CD4-positive, alpha-beta T cell (primary cell): ENCODE measurements around the gene PLCB3. TPM values are rescaled to one million over a fixed set of nuclear protein-coding genes. Genes with fewer than 3 reads are reported as not detected.

ENCODE experiments used
- ATAC-seq: fragments of 200-7000 bp; cut with Tn5 transposase; one replicate; pipeline ENCODE4 v1.10.0; 2022; ENCODE audit warnings: mild to moderate bottlenecking; ENCODE audit not compliant: poor library complexity
- CTCF ChIA-PET: fragments of 350-600 bp; sonication (Branson Sonifier 250); formaldehyde crosslinking; loops from one replicate; lab custom pipeline; 2021; ENCODE audit warnings: antibody characterized with exemption, inconsistent platforms; lab: Charles Lee
- POLR2A ChIA-PET: fragments of 350-600 bp; sonication (Branson Sonifier 250); formaldehyde crosslinking; loops from one replicate; lab custom pipeline; 2021; ENCODE audit warnings: antibody characterized with exemption, inconsistent platforms; lab: Charles Lee
- DNase-seq, 14 experiments: peaks; one replicate each; pipeline ENCODE4 v3.0.0-alpha.2; 2013 to 2020; ENCODE audit warnings: mixed read lengths in 2 of 14
- H3K27ac ChIP-seq, 2 donors: one replicate each; pipeline versions ENCODE4 v1.5.1 to v1.7.0; 2013; ENCODE audit warnings: low read length in 2 of 2, low read depth in 1 of 2, mild to moderate bottlenecking in 1 of 2
- H3K27me3 ChIP-seq, 2 experiments: 1 replicate in 1 of 2; 2 replicates in 1 of 2; pipeline versions ENCODE4 v1.6.1 to v1.7.0; 2013; ENCODE audit warnings: low read length in 2 of 2, control low read depth in 1 of 2, mild to moderate bottlenecking in 1 of 2, moderate library complexity in 1 of 2; ENCODE audit not compliant: insufficient read depth in 2 of 2, control insufficient read depth in 1 of 2
- H3K36me3 ChIP-seq: one replicate; pipeline ENCODE4 v1.6.1; 2013; ENCODE audit warnings: low read length, control low read depth; ENCODE audit not compliant: insufficient read depth
- H3K4me1 ChIP-seq: one replicate; pipeline ENCODE4 v1.6.1; 2013; ENCODE audit warnings: low read length, control low read depth; ENCODE audit not compliant: insufficient read depth
- H3K4me3 ChIP-seq: one replicate; pipeline ENCODE4 v1.5.1; 2013; ENCODE audit warnings: mild to moderate bottlenecking, low read length, moderate library complexity
- H3K9me3 ChIP-seq, 2 experiments: 1 replicate in 1 of 2; 2 replicates in 1 of 2; pipeline versions ENCODE4 v1.6.1 to v1.7.0; 2013; ENCODE audit warnings: low read length in 2 of 2, mild to moderate bottlenecking in 2 of 2, control low read depth in 1 of 2, moderate library complexity in 1 of 2; ENCODE audit not compliant: control insufficient read depth in 1 of 2, insufficient read depth in 1 of 2
- H3K27ac Mint-ChIP-seq: one replicate; pipeline ENCODE4 v1.8.0; 2020; ENCODE audit warnings: mixed read lengths
- H3K27me3 Mint-ChIP-seq: one replicate; pipeline ENCODE4 v1.8.0; 2021; ENCODE audit warnings: mixed read lengths
- H3K36me3 Mint-ChIP-seq: one replicate; pipeline ENCODE4 v1.8.0; 2021; ENCODE audit warnings: low read depth, mixed read lengths
- H3K4me1 Mint-ChIP-seq: one replicate; pipeline ENCODE4 v1.8.0; 2021; ENCODE audit warnings: low read depth, mixed read lengths
- H3K4me3 Mint-ChIP-seq: one replicate; pipeline ENCODE4 v1.8.0; 2020; ENCODE audit warnings: mild to moderate bottlenecking, mixed read lengths
- H3K9me3 Mint-ChIP-seq: one replicate; pipeline ENCODE4 v1.8.0; 2020; ENCODE audit warnings: mixed read lengths
- CTCF ChIP-seq: fragments of 200-600 bp; IDR thresholded peaks from one replicate; pipeline ENCODE4 v1.8.0; 2022; ENCODE audit warnings: antibody characterized with exemption, mild to moderate bottlenecking
- intact Hi-C, 2 experiments: fragments of 100-400 bp; cut with DNase I in 1 of 2; cut with micrococcal nuclease in 1 of 2; formaldehyde crosslinking; loops; one replicate each; pipeline versions ENCODE4 v1.15.1 to v1.9.0; 2023 to 2025; cut with DNase I, micrococcal nuclease
- total RNA-seq, 174 experiments: library from RNA in 2 of 174; stranded (reverse) in 2 of 174; gene quantifications; one replicate each; pipeline ENCODE4 v1.2.3 and lab custom pipeline; 2021 to 2026

Gene PLCB3
- total RNA-seq, 2 experiments from 2014 or later: 2.5 to 2.7 TPM

GRCh38 chr11:64317325-64317960 is 66.1 kb downstream of the PLCB3 start, which contains the start of gene TRMT112:
Gene TRMT112 (minus strand): TSS chr11:64317559. CDS start chr11:64317526, 33 bp downstream.
- Histone ChIP-seq H3K4me1 (peaks cover 40% of the 10 kb centered on the region), H3K9me3 (no peaks in the 10 kb centered on the region), H3K36me3 (peaks cover 41% of the 10 kb centered on the region), H3K27me3 (no peaks in the 10 kb centered on the region), H3K4me3 (peak within 1 kb of the TSS; percentile 96), H3K27ac (peak within 1 kb of the TSS; percentile 93 to 99)
- ATAC-seq (peak; percentile 77), DNase-seq (peak; percentile 91 to 100 (median 95))
- Mint-ChIP-seq H3K27me3 (no peaks in the 10 kb centered on the region), H3K27ac (peak within 1 kb of the TSS; percentile 98), H3K4me3 (peak within 1 kb of the TSS; percentile 92), H3K36me3 (peaks cover 62% of the 10 kb centered on the region), H3K9me3 (no peaks in the 10 kb centered on the region), H3K4me1 (peaks cover 47% of the 10 kb centered on the region)
- TF ChIP-seq CTCF: no peak
- ChIA-PET CTCF (interaction anchor here (0.8 to 3.0 kb wide), 19 partner anchors 13 to 336 kb away, joined by 3 to 39 read pairs (median 6); partner anchors contain the start of genes BAD, CCDC88B, DNAJC4 and ESRRA), POLR2A (interaction anchor here (0.5 to 4.0 kb wide), 48 partner anchors 8 to 1744 kb away, joined by 3 to 105 read pairs (median 6); partner anchors contain the start of genes BAD, CATSPERZ, CCDC88B and EEF1G)
- intact Hi-C loops: loop anchor here (1.0 to 5.0 kb wide), 8 partner anchors 11 to 336 kb away; partner anchors contain the start of genes CCDC88B (in 1 of the 2), ESRRA (in 1 of the 2), GPR137 (in 1 of the 2) and RPS6KA4 (in 1 of the 2)

- no peaks in the 10 kb centered on the region for H3K9me3 ChIP-seq
- H3K27me3 ChIP-seq: no peaks in the 10 kb centered on the region
- ATAC-seq (peak; percentile 72), DNase-seq (peak; percentile 88 to 99 (median 94))
- H3K4me1 ChIP-seq: peaks cover 33% of the 10 kb centered on the region
- peak within 1 kb of the TSS; percentile 92 for H3K4me3 Mint-ChIP-seq
- peak within 1 kb of the TSS; percentile 98 for H3K27ac Mint-ChIP-seq
- TF ChIP-seq CTCF: peak; percentile 40
- peak within 1 kb of the TSS; percentile 93 to 99 for H3K27ac ChIP-seq
- H3K4me1 Mint-ChIP-seq: peaks cover 40% of the 10 kb centered on the region
- ChIA-PET POLR2A (interaction anchor here (0.5 to 4.0 kb wide), 47 partner anchors 9 to 1744 kb away, joined by 3 to 105 read pairs (median 6); partner anchors contain the start of genes BAD, CATSPERZ, CCDC88B and EEF1G), CTCF (interaction anchor here (0.8 to 3.0 kb wide), 19 partner anchors 14 to 335 kb away, joined by 3 to 39 read pairs (median 6); partner anchors contain the start of genes BAD, CCDC88B, DNAJC4 and ESRRA)
- H3K9me3 Mint-ChIP-seq: no peaks in the 10 kb centered on the region
- peaks cover 44% of the 10 kb centered on the region for H3K36me3 ChIP-seq
- H3K27me3 Mint-ChIP-seq: no peaks in the 10 kb centered on the region
- intact Hi-C loops: loop anchor here (1.0 to 5.0 kb wide), 9 partner anchors 12 to 335 kb away; partner anchors contain the start of genes RPS6KA4 (in 2 of the 2), CCDC88B (in 1 of the 2), ESRRA (in 1 of the 2) and GPR137 (in 1 of the 2)
- H3K4me3 ChIP-seq: peak within 1 kb of the TSS; percentile 96
- peaks cover 54% of the 10 kb centered on the region for H3K36me3 Mint-ChIP-seq
Observed at GRCh38 chr11:64317961-64318765, 66.8 kb downstream of the PLCB3 start, which contains the start of gene PRDX5. Gene PRDX5 (plus strand): TSS chr11:64318121. CDS start chr11:64318216, 95 bp downstream.

Other genes with a start within 250 kb of the PLCB3 start
- gene FLRT1, start 215.6 kb upstream of the PLCB3 start, total RNA-seq: not detected
- 1 to 10 TPM; 6.0 to 6.3 TPM for gene MACROD1, start 85.4 kb upstream of the PLCB3 start, total RNA-seq
- 10 to 100 TPM; 29.0 to 37.5 TPM for gene STIP1, start 65.4 kb upstream of the PLCB3 start, total RNA-seq
- 10 to 100 TPM; 55.8 to 61.1 TPM for gene FERMT3, start 44.8 kb upstream of the PLCB3 start, total RNA-seq
- 10 to 100 TPM; 11.3 to 11.5 TPM for gene TRPT1, start 25.3 kb upstream of the PLCB3 start, total RNA-seq
- 10 to 100 TPM; 26.8 to 26.9 TPM for gene NUDT22, start 25.3 kb upstream of the PLCB3 start, total RNA-seq
- 10 to 100 TPM; 35.9 to 37.9 TPM for gene DNAJC4, start 21.0 kb upstream of the PLCB3 start, total RNA-seq
- 10 to 100 TPM; 39.7 to 48.7 TPM for gene VEGFB, start 16.9 kb upstream of the PLCB3 start, total RNA-seq
- 10 to 100 TPM; 11.2 to 14.6 TPM for gene FKBP2, start 10.4 kb upstream of the PLCB3 start, total RNA-seq
- gene PPP1R14B, start 4.6 kb upstream of the PLCB3 start, total RNA-seq: 10 to 100 TPM; 17.1 to 21.0 TPM
- 10 to 100 TPM; 22.5 to 23.0 TPM for gene BAD, start 33.1 kb downstream of the PLCB3 start, total RNA-seq
- 10 to 100 TPM; 13.8 to 16.6 TPM for gene GPR137, start 34.3 kb downstream of the PLCB3 start, total RNA-seq
- under 1 TPM in 1 of 2 experiments, not detected in 1; 0.14 TPM for gene KCNK4, start 39.8 kb downstream of the PLCB3 start, total RNA-seq
- not detected for gene CATSPERZ, start 48.8 kb downstream of the PLCB3 start, total RNA-seq
- 10 to 100 TPM; 10.9 to 12.0 TPM for gene ESRRA, start 54.0 kb downstream of the PLCB3 start, total RNA-seq
- gene TRMT112, start 66.0 kb downstream of the PLCB3 start, total RNA-seq: 10 to 100 TPM; 70.5 to 71.4 TPM
- 10 to 100 TPM; 31.7 to 33.1 TPM for gene PRDX5, start 66.6 kb downstream of the PLCB3 start, total RNA-seq
- 100 to 1,000 TPM; 107 to 112 TPM for gene CCDC88B, start 88.7 kb downstream of the PLCB3 start, total RNA-seq
- 1 to 10 TPM; 7.3 to 9.2 TPM for gene RPS6KA4, start 107.6 kb downstream of the PLCB3 start, total RNA-seq